ENCODE results near the gene HMGB3.

Gene HMGB3

GRCh38 chrX:150977411-150978162, 5.5 kb upstream of the HMGB3 start:
- H3K9ac ChIP-seq, result no peak overlapping the region
- no peaks in the 10 kb centered on the region for H3K36me3 ChIP-seq (ENCODE audit: insufficient read depth)
- H3K4me3 ChIP-seq (IDR thresholded peaks at IDR 0.05; ENCODE audit: insufficient read depth, low read depth, low read length), result no peak overlapping the region
- H3K4me2 ChIP-seq, result no peak overlapping the region
- H3K27me3 ChIP-seq (ENCODE audit: insufficient read depth, low read depth), result no peaks in the 10 kb centered on the region
- H4K20me1 ChIP-seq (ENCODE audit: insufficient read depth), result no peaks in the 10 kb centered on the region
- TF ChIP-seq CTCF (conservative IDR thresholded peaks at IDR 0.05; ENCODE audit: low read depth, low read length), result no peak
- no peak overlapping the region for H3K27ac ChIP-seq
- H3K79me2 ChIP-seq (ENCODE audit: insufficient read depth, low read depth), result no peaks in the 10 kb centered on the region
- H2AFZ ChIP-seq (ENCODE audit: low read depth), result no peak overlapping the region
- peaks cover 4% of the 10 kb centered on the region for H3K4me1 ChIP-seq (ENCODE audit: low read depth, poor library complexity, severe bottlenecking)

- no peak overlapping the region for H3K27ac ChIP-seq
- no peak overlapping the region for H2AFZ ChIP-seq (ENCODE audit: low read depth)
- H3K27me3 ChIP-seq (ENCODE audit: insufficient read depth, low read depth), result no peaks in the 10 kb centered on the region
- no peaks in the 10 kb centered on the region for H4K20me1 ChIP-seq (ENCODE audit: insufficient read depth)
- no peak overlapping the region for H3K9ac ChIP-seq
- no peak overlapping the region for H3K4me2 ChIP-seq
- peaks cover 7% of the 10 kb centered on the region for H3K4me1 ChIP-seq (ENCODE audit: low read depth, poor library complexity, severe bottlenecking)
- no peaks in the 10 kb centered on the region for H3K36me3 ChIP-seq (ENCODE audit: insufficient read depth)
- no peak for TF ChIP-seq CTCF (conservative IDR thresholded peaks at IDR 0.05; ENCODE audit: low read depth, low read length)
- H3K79me2 ChIP-seq (ENCODE audit: insufficient read depth, low read depth), result peaks cover 4% of the 10 kb centered on the region
- H3K4me3 ChIP-seq (IDR thresholded peaks at IDR 0.05; ENCODE audit: insufficient read depth, low read depth, low read length), result no peak overlapping the region
Measured at GRCh38 chrX:150980186-150980585, 2.9 kb upstream of the HMGB3 start.

- H3K27me3 ChIP-seq (ENCODE audit: insufficient read depth, low read depth), result no peaks in the 10 kb centered on the region
Measured at GRCh38 chrX:150980711-150981110, 2.4 kb upstream of the HMGB3 start.

GRCh38 chrX:150982235-150982787, 824 bp upstream of the HMGB3 start:
- no peaks in the 10 kb centered on the region for H4K20me1 ChIP-seq (ENCODE audit: insufficient read depth)
- no peak for TF ChIP-seq CTCF (conservative IDR thresholded peaks at IDR 0.05; ENCODE audit: low read depth, low read length)
- H3K4me2 ChIP-seq, result peak overlapping the region; percentile 57; the same call in 1 of the 2 replicates
- H3K9ac ChIP-seq, result peak overlapping the region; percentile 53; the same call in 1 of the 2 replicates
- peaks cover 10% of the 10 kb centered on the region for H3K79me2 ChIP-seq (ENCODE audit: insufficient read depth, low read depth)
- H3K27ac ChIP-seq, result no peak overlapping the region
- H3K27me3 ChIP-seq (ENCODE audit: insufficient read depth, low read depth), result no peaks in the 10 kb centered on the region
- no peak overlapping the region for H3K4me3 ChIP-seq (IDR thresholded peaks at IDR 0.05; ENCODE audit: insufficient read depth, low read depth, low read length)
- H3K36me3 ChIP-seq (ENCODE audit: insufficient read depth), result no peaks in the 10 kb centered on the region
- H3K4me1 ChIP-seq (ENCODE audit: low read depth, poor library complexity, severe bottlenecking), result peaks cover 10% of the 10 kb centered on the region
- peak overlapping the region; percentile 71 for H2AFZ ChIP-seq (ENCODE audit: low read depth)

More at GRCh38 chrX:150980711-150981110, 2.4 kb upstream of the HMGB3 start:
- H3K4me1 ChIP-seq (ENCODE audit: low read depth, poor library complexity, severe bottlenecking), result peaks cover 10% of the 10 kb centered on the region
- no peak overlapping the region for H2AFZ ChIP-seq (ENCODE audit: low read depth)
- no peaks in the 10 kb centered on the region for H3K36me3 ChIP-seq (ENCODE audit: insufficient read depth)
- H3K79me2 ChIP-seq (ENCODE audit: insufficient read depth, low read depth), result peaks cover 9% of the 10 kb centered on the region
- no peak for TF ChIP-seq CTCF (conservative IDR thresholded peaks at IDR 0.05; ENCODE audit: low read depth, low read length)
- no peak overlapping the region for H3K27ac ChIP-seq
- no peak overlapping the region for H3K4me2 ChIP-seq
- no peak overlapping the region for H3K9ac ChIP-seq
- H3K4me3 ChIP-seq (IDR thresholded peaks at IDR 0.05; ENCODE audit: insufficient read depth, low read depth, low read length), result no peak overlapping the region
- H4K20me1 ChIP-seq (ENCODE audit: insufficient read depth), result no peaks in the 10 kb centered on the region

All from KMS-11 (cell line).